ENCODE results near the gene SCAF1.

DNA sequence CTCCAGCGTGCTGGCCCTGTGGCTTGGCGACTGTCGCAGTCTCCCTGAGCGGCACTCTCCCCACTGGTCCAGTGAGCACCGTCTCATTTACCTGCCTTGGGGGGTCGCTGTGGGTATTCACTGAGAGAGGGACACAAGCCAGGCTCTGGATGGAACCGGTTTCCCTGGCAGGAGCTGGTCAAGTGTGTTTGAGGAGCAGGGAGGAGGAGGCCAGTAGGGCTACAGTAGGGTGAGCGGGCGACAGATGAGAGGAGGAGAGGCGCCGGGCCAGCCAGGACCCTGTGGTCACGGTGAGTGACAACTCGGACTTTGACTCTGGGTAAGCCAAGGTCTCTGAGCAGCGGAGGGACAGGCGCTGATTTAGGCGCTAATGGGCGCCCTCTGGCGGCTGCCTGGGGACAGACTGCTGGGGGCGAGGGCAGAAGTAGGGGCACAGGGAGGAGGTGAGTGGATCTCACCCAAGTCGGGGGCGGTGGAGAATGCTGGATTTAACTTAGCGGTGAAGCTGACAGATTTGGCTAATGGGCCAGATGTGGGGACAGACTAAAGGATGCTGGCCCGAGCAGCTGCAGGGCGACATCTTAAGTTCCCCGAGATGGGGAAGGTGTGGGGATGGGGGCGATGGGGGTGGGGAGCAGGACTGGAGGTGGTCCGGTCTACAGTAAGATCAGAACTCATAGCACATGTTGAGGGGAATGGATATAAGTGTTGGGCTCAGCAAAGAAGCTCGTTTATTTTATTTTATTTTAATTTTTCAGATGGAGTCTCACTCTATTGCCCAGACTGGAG is 30.3 kb downstream of the SCAF1 start:
- TF ChIP-seq POLR2A (IDR thresholded peaks at IDR 0.05; ENCODE audit: low read depth) = no peak
- TF ChIP-seq CTCF (IDR thresholded peaks at IDR 0.05) = peak; percentile 81 to 97 (median 83)
- peak in 1 of 2 donors; percentile 64 for TF ChIP-seq POLR2AphosphoS5 (IDR thresholded peaks at IDR 0.05)
- TF ChIP-seq EP300 (IDR thresholded peaks at IDR 0.05) = no peak

Measured in esophagus muscularis mucosa (tissue), 4 donors.